Stimulated activated naive CD8-positive, alpha-beta T cell treated with anti-CD3 and anti-CD28 coated beads, Interleukin-15, amount 100 ng/mL, for 72 hours (primary cell): ENCODE data around the gene FBXO42.
"Not testable (repeated sequence)": the region's sequence is repeated elsewhere in the genome, so short reads cannot be mapped to it uniquely, and the experiment has no call there.

Experiments used
- ATAC-seq: fragments of 150-1000 bp; cut with Tn5 transposase; 2 replicates; pipeline ENCODE4 v1.10.0; 2021; ENCODE audit warnings: mild to moderate bottlenecking, moderate library complexity
- DNase-seq, 2 donors: peaks; one replicate each; pipeline ENCODE4 v3.0.0; 2021 to 2022
- H3K27ac Mint-ChIP-seq, 2 donors: one replicate each; pipeline ENCODE4 v1.8.0; 2022; ENCODE audit warnings: mild to moderate bottlenecking in 2 of 2, mixed read lengths in 2 of 2, moderate library complexity in 2 of 2
- H3K27me3 Mint-ChIP-seq: one replicate; pipeline ENCODE4 v1.8.0; 2022; ENCODE audit warnings: mixed read lengths
- H3K4me1 Mint-ChIP-seq: one replicate; pipeline ENCODE4 v1.8.0; 2022; ENCODE audit warnings: mild to moderate bottlenecking, mixed read lengths
- H3K4me3 Mint-ChIP-seq, 2 donors: one replicate each; pipeline ENCODE4 v1.8.0; 2022; ENCODE audit warnings: mild to moderate bottlenecking in 2 of 2, mixed read lengths in 2 of 2, moderate library complexity in 1 of 2
- H3K9me3 Mint-ChIP-seq, 2 donors: one replicate each; pipeline ENCODE4 v1.8.0; 2022; ENCODE audit warnings: mixed read lengths in 2 of 2

The FBXO42 gene

GRCh38 chr1:16352842-16353535, 709 bp upstream of the FBXO42 start:
- Mint-ChIP-seq H3K4me3 (peak overlapping the region; percentile 93 to 97), H3K27me3 (no peaks in the 10 kb centered on the region), H3K27ac (peak overlapping the region; percentile 96 to 97), H3K4me1 (peaks cover 27% of the 10 kb centered on the region), H3K9me3 (no peaks in the 10 kb centered on the region)
- ATAC-seq = no peak
- no peak for DNase-seq

GRCh38 chr1:16351456-16351993, 755 bp downstream of the FBXO42 start:
- Mint-ChIP-seq H3K4me1 (peaks cover 27% of the 10 kb centered on the region), H3K27me3 (no peaks in the 10 kb centered on the region), H3K4me3 (peak overlapping the region; percentile 93 to 97), H3K27ac (peak overlapping the region; percentile 90 to 96), H3K9me3 (no peaks in the 10 kb centered on the region)
- DNase-seq = no peak
- ATAC-seq = no peak

- peak overlapping the region; percentile 20 to 47 for H3K27ac Mint-ChIP-seq
- peaks cover 33% of the 10 kb centered on the region for H3K4me1 Mint-ChIP-seq
- no peaks in the 10 kb centered on the region for H3K9me3 Mint-ChIP-seq
- DNase-seq (no peak), ATAC-seq (no peak)
- no peaks in the 10 kb centered on the region for H3K27me3 Mint-ChIP-seq
- H3K4me3 Mint-ChIP-seq = peak overlapping the region in 1 of 2 donors; percentile 30
Observed at GRCh38 chr1:16349847-16350406, 2.4 kb downstream of the FBXO42 start.

GRCh38 chr1:16348414-16349182, 3.7 kb downstream of the FBXO42 start:
- no peak overlapping the region for H3K4me3 Mint-ChIP-seq
- no peaks in the 10 kb centered on the region for H3K27me3 Mint-ChIP-seq
- ATAC-seq = no peak
- no peak for DNase-seq
- H3K27ac Mint-ChIP-seq = no peak overlapping the region
- no peaks in the 10 kb centered on the region for H3K9me3 Mint-ChIP-seq
- peaks cover 33% of the 10 kb centered on the region for H3K4me1 Mint-ChIP-seq

GRCh38 chr1:16343276-16343675, 9.0 kb downstream of the FBXO42 start:
- not testable (repeated sequence) for H3K4me3 Mint-ChIP-seq, H3K9me3 Mint-ChIP-seq, DNase-seq, H3K27me3 Mint-ChIP-seq, ATAC-seq, H3K27ac Mint-ChIP-seq
- H3K4me1 Mint-ChIP-seq = peaks cover 17% of the 10 kb centered on the region

- Mint-ChIP-seq H3K9me3 (no peaks in the 10 kb centered on the region), H3K4me3 (no peak overlapping the region), H3K4me1 (peaks cover 18% of the 10 kb centered on the region), H3K27ac (no peak overlapping the region), H3K27me3 (no peaks in the 10 kb centered on the region)
- no peak for ATAC-seq
- no peak for DNase-seq
Observed at GRCh38 chr1:16342331-16343062, 9.8 kb downstream of the FBXO42 start.

GRCh38 chr1:16340673-16341072, 11.6 kb downstream of the FBXO42 start:
- no peaks in the 10 kb centered on the region for H3K9me3 Mint-ChIP-seq
- no peak for ATAC-seq
- no peak overlapping the region for H3K27ac Mint-ChIP-seq
- DNase-seq = no peak
- H3K4me1 Mint-ChIP-seq = peaks cover 12% of the 10 kb centered on the region
- H3K4me3 Mint-ChIP-seq = no peak overlapping the region
- no peaks in the 10 kb centered on the region for H3K27me3 Mint-ChIP-seq

GRCh38 chr1:16338961-16339360, 13.3 kb downstream of the FBXO42 start:
- no peaks in the 10 kb centered on the region for H3K9me3 Mint-ChIP-seq
- H3K4me3 Mint-ChIP-seq = no peak overlapping the region
- ATAC-seq = no peak
- no peak for DNase-seq
- no peak overlapping the region for H3K27ac Mint-ChIP-seq
- no peaks in the 10 kb centered on the region for H3K27me3 Mint-ChIP-seq
- H3K4me1 Mint-ChIP-seq = peaks cover 19% of the 10 kb centered on the region

- H3K9me3 Mint-ChIP-seq = no peaks in the 10 kb centered on the region
- H3K4me3 Mint-ChIP-seq = no peak overlapping the region
- peaks cover 19% of the 10 kb centered on the region for H3K4me1 Mint-ChIP-seq
- DNase-seq (no peak), ATAC-seq (no peak)
- no peak overlapping the region for H3K27ac Mint-ChIP-seq
- H3K27me3 Mint-ChIP-seq = no peaks in the 10 kb centered on the region
Observed at GRCh38 chr1:16334655-16335340, 17.5 kb downstream of the FBXO42 start.

- Mint-ChIP-seq H3K4me1 (peaks cover 13% of the 10 kb centered on the region), H3K9me3 (no peaks in the 10 kb centered on the region), H3K27ac (peak overlapping the region in 1 of 2 donors; percentile 27), H3K27me3 (no peaks in the 10 kb centered on the region), H3K4me3 (no peak overlapping the region)
- DNase-seq (no peak), ATAC-seq (no peak)
Observed at GRCh38 chr1:16326833-16327404, 25.4 kb downstream of the FBXO42 start.

- no peak for ATAC-seq
- H3K4me3 Mint-ChIP-seq = no peak overlapping the region
- no peak for DNase-seq
- peaks cover 18% of the 10 kb centered on the region for H3K4me1 Mint-ChIP-seq
- H3K27ac Mint-ChIP-seq = no peak overlapping the region
- H3K27me3 Mint-ChIP-seq = no peaks in the 10 kb centered on the region
- no peaks in the 10 kb centered on the region for H3K9me3 Mint-ChIP-seq
Observed at GRCh38 chr1:16324456-16324890, 27.8 kb downstream of the FBXO42 start.

GRCh38 chr1:16321176-16321867, 31.0 kb downstream of the FBXO42 start:
- Mint-ChIP-seq H3K27ac (no peak overlapping the region), H3K4me3 (no peak overlapping the region), H3K9me3 (no peaks in the 10 kb centered on the region)

GRCh38 chr1:16318555-16318954, 33.7 kb downstream of the FBXO42 start:
- no peaks in the 10 kb centered on the region for H3K27me3 Mint-ChIP-seq
- no peaks in the 10 kb centered on the region for H3K9me3 Mint-ChIP-seq
- no peak overlapping the region for H3K27ac Mint-ChIP-seq
- ATAC-seq = no peak
- H3K4me3 Mint-ChIP-seq = no peak overlapping the region
- peaks cover 12% of the 10 kb centered on the region for H3K4me1 Mint-ChIP-seq
- no peak for DNase-seq

More at GRCh38 chr1:16321176-16321867, 31.0 kb downstream of the FBXO42 start:
- Mint-ChIP-seq H3K4me1 (peaks cover 12% of the 10 kb centered on the region), H3K27me3 (no peaks in the 10 kb centered on the region)
- ATAC-seq = no peak
- DNase-seq = no peak

GRCh38 chr1:16315437-16315836, 36.8 kb downstream of the FBXO42 start:
- Mint-ChIP-seq H3K27ac (no peak overlapping the region), H3K4me3 (no peak overlapping the region), H3K27me3 (no peaks in the 10 kb centered on the region), H3K9me3 (no peaks in the 10 kb centered on the region), H3K4me1 (peaks cover 7% of the 10 kb centered on the region)
- no peak for DNase-seq
- ATAC-seq = no peak
